C4-2B (cell line): Measurements from ENCODE around the gene OR2L13.

ENCODE experiments used
- CTCF ChIP-seq: fragments of 450-650 bp; conservative IDR thresholded peaks from 2 replicates; pipeline ENCODE4 v1.5.1; 2017; ENCODE audit warnings: mild to moderate bottlenecking
- ZFX ChIP-seq: fragments of 450-650 bp; IDR thresholded peaks from 2 replicates; pipeline ENCODE4 v1.6.1; 2017

GRCh38 chr1:248047008-248047407 is 48.0 kb upstream of the OR2L13 start:
- TF ChIP-seq CTCF = 0 out of 2 replicates have a peak, but pooled peaks have one; percentile 7
- TF ChIP-seq ZFX = no peak
